GM23338 (cell line): ENCODE data around the gene ARRDC5. TPM values are rescaled to one million over a fixed set of nuclear protein-coding genes. Genes with fewer than 3 reads are reported as not detected.

Source experiments
- ATAC-seq: fragments of 200-7000 bp; cut with Tn5 transposase; 3 replicates; pipeline ENCODE4 v1.9.1; 2020
- DNase-seq: peaks from one replicate; pipeline ENCODE4 v3.0.0-alpha.2; 2015; ENCODE audit warnings: low spot score
- H2AFZ ChIP-seq: fragments of 200-600 bp; sonication (generic); 2 replicates; pipeline ENCODE4 v1.8.0; 2016; ENCODE audit warnings: antibody characterized with exemption, mild to moderate bottlenecking, moderate library complexity
- H3F3A ChIP-seq: fragments of 200-600 bp; sonication (generic); replicated peaks from 2 replicates; pipeline ENCODE4 v1.8.0; 2017; ENCODE audit warnings: antibody characterized with exemption, mixed run types, low read depth
- H3K27ac ChIP-seq: fragments of 200-600 bp; sonication (generic); 2 replicates; pipeline ENCODE4 v1.6.1; 2016; ENCODE audit warnings: low read depth
- H3K27me3 ChIP-seq: fragments of 200-600 bp; sonication (generic); 2 replicates; pipeline ENCODE4 v1.8.0; 2016; ENCODE audit warnings: mild to moderate bottlenecking, mixed run types, moderate library complexity; ENCODE audit not compliant: insufficient read depth
- H3K36me3 ChIP-seq: fragments of 200-600 bp; sonication (generic); 2 replicates; pipeline ENCODE4 v1.8.0; 2016; ENCODE audit warnings: mild to moderate bottlenecking; ENCODE audit not compliant: insufficient read depth
- H3K4me1 ChIP-seq: fragments of 200-600 bp; sonication (generic); 2 replicates; pipeline ENCODE4 v1.8.0; 2016; ENCODE audit warnings: mild to moderate bottlenecking, moderate library complexity; ENCODE audit not compliant: insufficient read depth
- H3K4me2 ChIP-seq: fragments of 200-600 bp; sonication (generic); 2 replicates; pipeline ENCODE4 v1.7.1; 2017; ENCODE audit warnings: mixed run types
- H3K4me3 ChIP-seq: fragments of 200-600 bp; sonication (generic); 2 replicates; pipeline ENCODE4 v1.6.1; 2016; ENCODE audit warnings: mixed run types
- H3K79me2 ChIP-seq: fragments of 200-600 bp; sonication (generic); replicated peaks from 2 replicates; pipeline ENCODE4 v1.8.0; 2017; ENCODE audit warnings: mild to moderate bottlenecking; ENCODE audit not compliant: insufficient read depth
- H3K9me2 ChIP-seq: fragments of 200-600 bp; sonication (generic); 2 replicates; pipeline ENCODE4 v1.8.0; 2017; ENCODE audit not compliant: insufficient read depth
- H4K20me1 ChIP-seq: fragments of 200-600 bp; sonication (generic); replicated peaks from 2 replicates; pipeline ENCODE4 v1.8.0; 2017; ENCODE audit warnings: mild to moderate bottlenecking; ENCODE audit not compliant: insufficient read depth
- H3K27ac Mint-ChIP-seq: 2 replicates; pipeline ENCODE4 v1.8.0; 2020; ENCODE audit warnings: inconsistent platforms, mild to moderate bottlenecking, moderate library complexity, mixed read lengths
- H3K27me3 Mint-ChIP-seq: 3 replicates; pipeline ENCODE4 v1.8.0; 2022; ENCODE audit warnings: low read depth, mild to moderate bottlenecking, moderate library complexity, mixed read lengths, inconsistent platforms; ENCODE audit not compliant: insufficient read depth, poor library complexity
- H3K36me3 Mint-ChIP-seq: 3 replicates; pipeline ENCODE4 v1.8.0; 2021; ENCODE audit warnings: low read depth, mild to moderate bottlenecking, inconsistent platforms, moderate library complexity, mixed read lengths
- H3K4me1 Mint-ChIP-seq: 3 replicates; pipeline ENCODE4 v1.8.0; 2020; ENCODE audit warnings: mild to moderate bottlenecking, inconsistent platforms, mixed read lengths
- H3K4me3 Mint-ChIP-seq: 3 replicates; pipeline ENCODE4 v1.8.0; 2021; ENCODE audit warnings: moderate library complexity, mild to moderate bottlenecking, inconsistent platforms, mixed read lengths
- H3K9me3 Mint-ChIP-seq: 3 replicates; pipeline ENCODE4 v1.8.0; 2020; ENCODE audit warnings: moderate library complexity, mild to moderate bottlenecking, inconsistent platforms, mixed read lengths
- CREB1 ChIP-seq: fragments of 250-450 bp; sonication (Bioruptor Pico); IDR thresholded peaks from 2 replicates; pipeline ENCODE4 v1.5.0; 2020; ENCODE audit warnings: low read depth, mild to moderate bottlenecking, moderate library complexity
- CTCF ChIP-seq, 2 experiments: fragments of 200-600 bp in 1 of 2; sonication (generic) in 1 of 2; conservative IDR thresholded peaks; 2 replicates each; pipeline versions ENCODE4 v1.5.1 to v1.6.1; 2016 to 2017; ENCODE audit warnings: antibody characterized with exemption in 2 of 2, low read depth in 2 of 2, mild to moderate bottlenecking in 2 of 2, moderate library complexity in 1 of 2
- ETS1 ChIP-seq: IDR thresholded peaks from 2 replicates; pipeline ENCODE4 v1.6.1; 2016; ENCODE audit warnings: antibody characterized with exemption
- EZH2 ChIP-seq: fragments of 200-600 bp; sonication (generic); IDR thresholded peaks from one replicate; pipeline ENCODE4 v1.8.0; 2017; ENCODE audit warnings: antibody characterized with exemption, mild to moderate bottlenecking, low read depth; ENCODE audit not compliant: unreplicated experiment
- JUNB ChIP-seq: IDR thresholded peaks from one replicate; pipeline ENCODE4 v1.6.1; 2016; ENCODE audit warnings: antibody characterized with exemption; ENCODE audit not compliant: unreplicated experiment
- STAT1 ChIP-seq: IDR thresholded peaks from one replicate; pipeline ENCODE4 v1.6.1; 2016; ENCODE audit warnings: antibody characterized with exemption; ENCODE audit not compliant: unreplicated experiment
- ZNF114 ChIP-seq: fragments of 250-450 bp; sonication (Bioruptor Pico); IDR thresholded peaks from 2 replicates; pipeline ENCODE4 v1.5.0; 2020; ENCODE audit warnings: mild to moderate bottlenecking, moderate library complexity
- polyA plus RNA-seq: library from polyadenylated mRNA; unstranded; fragments of >200 nt; fragmentation: Nextera tagmentation; extraction: Ambion mirVana; gene quantifications from 2 replicates; pipeline ENCODE4 v1.2.1, GENCODE V29; 2016
- total RNA-seq: library from RNA; depleted of rRNA; stranded (reverse); fragments of >200 nt; shearing (Covaris generic); gene quantifications from 2 replicates; pipeline ENCODE4 v1.2.3, GENCODE V29; 2014
- TF ChIP-seq, protein P1 (sequence below): fragments of 250-450 bp; sonication (Bioruptor Pico); IDR thresholded peaks from 2 replicates; pipeline ENCODE4 v1.5.0; 2020; ENCODE audit warnings: mild to moderate bottlenecking, moderate library complexity

Gene ARRDC5
- total and polyA plus RNA-seq, 2 experiments from 2014 or later, result not detected

DNA sequence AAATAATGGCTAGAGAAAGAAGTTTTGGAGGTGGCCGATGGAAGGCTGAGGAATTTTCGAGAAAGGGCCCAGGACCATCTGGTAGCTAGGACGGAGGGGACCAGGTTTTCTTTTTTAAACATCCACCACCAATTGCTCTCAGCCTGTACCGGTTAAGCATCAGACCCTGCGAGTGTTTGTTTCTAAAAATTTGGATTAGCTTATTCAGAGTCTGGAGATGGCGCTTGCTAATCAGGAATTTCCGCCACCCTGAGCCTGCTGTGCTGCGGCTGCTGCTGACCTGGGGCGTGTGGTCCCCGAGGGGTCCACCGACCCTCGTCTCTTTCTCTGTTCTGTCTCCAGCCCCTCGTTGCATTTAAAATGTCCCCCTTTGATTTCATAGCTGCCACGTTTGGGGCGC is 8.6 kb upstream of the ARRDC5 start:
- Mint-ChIP-seq H3K27me3 (peaks cover 17% of the 10 kb centered on the region), H3K9me3 (no peaks in the 10 kb centered on the region), H3K4me3 (peak overlapping the region; percentile 88), H3K27ac (peak overlapping the region; percentile 78; the same call in 1 of the 2 replicates), H3K4me1 (peaks cover 24% of the 10 kb centered on the region), H3K36me3 (peaks cover 45% of the 10 kb centered on the region)
- Histone ChIP-seq H3K4me2 (peak overlapping the region; percentile 83), H3K9me2 (no peaks in the 10 kb centered on the region), H3F3A (peaks cover 25% of the 10 kb centered on the region), H4K20me1 (peaks cover 32% of the 10 kb centered on the region), H2AFZ (no peak overlapping the region), H3K27ac (no peak overlapping the region), H3K27me3 (peaks cover 19% of the 10 kb centered on the region; the same call in 1 of the 2 replicates), H3K4me1 (peaks cover 22% of the 10 kb centered on the region), H3K79me2 (peaks cover 46% of the 10 kb centered on the region), H3K4me3 (peak overlapping the region; percentile 30; the same call in 1 of the 2 replicates), H3K36me3 (0 out of 2 replicates have a peak, but pooled peaks cover 6% of the 10 kb centered on the region)
- DNase-seq (no peak), ATAC-seq (no peak)
- no peak for TF ChIP-seq EZH2
- TF ChIP-seq ETS1, result no peak
- TF ChIP-seq CTCF (conservative IDR thresholded peaks at IDR 0.05; ENCODE audit: low read depth in 2 of 2), result no peak
- TF ChIP-seq, protein P1, sequence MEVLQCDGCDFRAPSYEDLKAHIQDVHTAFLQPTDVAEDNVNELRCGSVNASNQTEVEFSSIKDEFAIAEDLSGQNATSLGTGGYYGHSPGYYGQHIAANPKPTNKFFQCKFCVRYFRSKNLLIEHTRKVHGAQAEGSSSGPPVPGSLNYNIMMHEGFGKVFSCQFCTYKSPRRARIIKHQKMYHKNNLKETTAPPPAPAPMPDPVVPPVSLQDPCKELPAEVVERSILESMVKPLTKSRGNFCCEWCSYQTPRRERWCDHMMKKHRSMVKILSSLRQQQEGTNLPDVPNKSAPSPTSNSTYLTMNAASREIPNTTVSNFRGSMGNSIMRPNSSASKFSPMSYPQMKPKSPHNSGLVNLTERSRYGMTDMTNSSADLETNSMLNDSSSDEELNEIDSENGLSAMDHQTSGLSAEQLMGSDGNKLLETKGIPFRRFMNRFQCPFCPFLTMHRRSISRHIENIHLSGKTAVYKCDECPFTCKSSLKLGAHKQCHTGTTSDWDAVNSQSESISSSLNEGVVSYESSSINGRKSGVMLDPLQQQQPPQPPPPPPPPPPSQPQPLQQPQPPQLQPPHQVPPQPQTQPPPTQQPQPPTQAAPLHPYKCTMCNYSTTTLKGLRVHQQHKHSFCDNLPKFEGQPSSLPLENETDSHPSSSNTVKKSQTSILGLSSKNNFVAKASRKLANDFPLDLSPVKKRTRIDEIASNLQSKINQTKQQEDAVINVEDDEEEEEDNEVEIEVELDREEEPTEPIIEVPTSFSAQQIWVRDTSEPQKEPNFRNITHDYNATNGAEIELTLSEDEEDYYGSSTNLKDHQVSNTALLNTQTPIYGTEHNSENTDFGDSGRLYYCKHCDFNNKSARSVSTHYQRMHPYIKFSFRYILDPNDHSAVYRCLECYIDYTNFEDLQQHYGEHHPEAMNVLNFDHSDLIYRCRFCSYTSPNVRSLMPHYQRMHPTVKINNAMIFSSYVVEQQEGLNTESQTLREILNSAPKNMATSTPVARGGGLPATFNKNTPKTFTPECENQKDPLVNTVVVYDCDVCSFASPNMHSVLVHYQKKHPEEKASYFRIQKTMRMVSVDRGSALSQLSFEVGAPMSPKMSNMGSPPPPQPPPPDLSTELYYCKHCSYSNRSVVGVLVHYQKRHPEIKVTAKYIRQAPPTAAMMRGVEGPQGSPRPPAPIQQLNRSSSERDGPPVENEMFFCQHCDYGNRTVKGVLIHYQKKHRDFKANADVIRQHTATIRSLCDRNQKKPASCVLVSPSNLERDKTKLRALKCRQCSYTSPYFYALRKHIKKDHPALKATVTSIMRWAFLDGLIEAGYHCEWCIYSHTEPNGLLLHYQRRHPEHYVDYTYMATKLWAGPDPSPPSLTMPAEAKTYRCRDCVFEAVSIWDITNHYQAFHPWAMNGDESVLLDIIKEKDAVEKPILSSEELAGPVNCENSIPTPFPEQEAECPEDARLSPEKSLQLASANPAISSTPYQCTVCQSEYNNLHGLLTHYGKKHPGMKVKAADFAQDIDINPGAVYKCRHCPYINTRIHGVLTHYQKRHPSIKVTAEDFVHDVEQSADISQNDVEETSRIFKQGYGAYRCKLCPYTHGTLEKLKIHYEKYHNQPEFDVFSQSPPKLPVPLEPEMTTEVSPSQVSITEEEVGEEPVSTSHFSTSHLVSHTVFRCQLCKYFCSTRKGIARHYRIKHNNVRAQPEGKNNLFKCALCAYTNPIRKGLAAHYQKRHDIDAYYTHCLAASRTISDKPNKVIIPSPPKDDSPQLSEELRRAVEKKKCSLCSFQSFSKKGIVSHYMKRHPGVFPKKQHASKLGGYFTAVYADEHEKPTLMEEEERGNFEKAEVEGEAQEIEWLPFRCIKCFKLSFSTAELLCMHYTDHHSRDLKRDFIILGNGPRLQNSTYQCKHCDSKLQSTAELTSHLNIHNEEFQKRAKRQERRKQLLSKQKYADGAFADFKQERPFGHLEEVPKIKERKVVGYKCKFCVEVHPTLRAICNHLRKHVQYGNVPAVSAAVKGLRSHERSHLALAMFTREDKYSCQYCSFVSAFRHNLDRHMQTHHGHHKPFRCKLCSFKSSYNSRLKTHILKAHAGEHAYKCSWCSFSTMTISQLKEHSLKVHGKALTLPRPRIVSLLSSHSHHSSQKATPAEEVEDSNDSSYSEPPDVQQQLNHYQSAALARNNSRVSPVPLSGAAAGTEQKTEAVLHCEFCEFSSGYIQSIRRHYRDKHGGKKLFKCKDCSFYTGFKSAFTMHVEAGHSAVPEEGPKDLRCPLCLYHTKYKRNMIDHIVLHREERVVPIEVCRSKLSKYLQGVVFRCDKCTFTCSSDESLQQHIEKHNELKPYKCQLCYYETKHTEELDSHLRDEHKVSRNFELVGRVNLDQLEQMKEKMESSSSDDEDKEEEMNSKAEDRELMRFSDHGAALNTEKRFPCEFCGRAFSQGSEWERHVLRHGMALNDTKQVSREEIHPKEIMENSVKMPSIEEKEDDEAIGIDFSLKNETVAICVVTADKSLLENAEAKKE, result no peak
- TF ChIP-seq CREB1 (CRISPR knock-in tag), result no peak
- no peak for TF ChIP-seq ZNF114 (CRISPR knock-in tag)
- no peak for TF ChIP-seq STAT1
- TF ChIP-seq JUNB, result no peak
